ENCODE results near the gene GRIK2.

The GRIK2 gene

DNA sequence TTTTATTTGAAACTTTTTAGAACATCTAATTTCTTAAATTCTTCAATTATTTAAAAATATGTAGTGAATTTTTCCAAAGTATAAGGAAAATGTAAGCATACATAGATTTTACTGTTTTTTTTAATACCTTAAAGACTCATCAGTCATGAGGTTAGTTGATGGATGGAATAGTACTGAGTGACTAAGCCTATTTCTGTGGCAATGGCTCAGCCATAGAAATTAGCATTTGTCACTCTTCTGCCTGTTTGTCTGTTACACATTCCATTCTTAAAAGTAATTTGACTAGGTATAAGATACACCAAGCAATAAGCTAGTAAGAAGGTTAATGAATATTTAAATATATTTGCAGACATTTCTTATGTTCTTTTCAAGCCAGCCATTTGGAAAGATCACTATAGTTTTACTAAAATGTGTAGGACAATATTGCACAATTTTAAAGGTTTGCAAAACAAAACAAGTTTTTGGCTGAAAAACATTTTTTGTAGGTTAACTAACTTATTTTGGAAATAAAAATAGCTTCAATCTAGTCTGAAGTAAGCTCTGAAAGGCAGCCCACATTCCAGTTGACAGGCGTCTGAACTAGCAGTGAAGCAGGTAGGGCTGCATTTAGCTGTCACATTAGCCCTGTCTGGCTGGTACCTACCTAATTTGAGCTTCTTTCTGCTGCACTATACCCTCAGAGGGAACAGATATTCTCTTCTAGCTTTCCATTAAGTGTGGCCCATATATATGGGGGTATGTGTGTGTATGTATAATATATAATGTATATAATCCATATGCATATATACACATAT is 385.7 kb downstream of the GRIK2 start:
- DNase-seq (ENCODE audit: low read depth) = no peak
- TF ChIP-seq, protein P1, sequence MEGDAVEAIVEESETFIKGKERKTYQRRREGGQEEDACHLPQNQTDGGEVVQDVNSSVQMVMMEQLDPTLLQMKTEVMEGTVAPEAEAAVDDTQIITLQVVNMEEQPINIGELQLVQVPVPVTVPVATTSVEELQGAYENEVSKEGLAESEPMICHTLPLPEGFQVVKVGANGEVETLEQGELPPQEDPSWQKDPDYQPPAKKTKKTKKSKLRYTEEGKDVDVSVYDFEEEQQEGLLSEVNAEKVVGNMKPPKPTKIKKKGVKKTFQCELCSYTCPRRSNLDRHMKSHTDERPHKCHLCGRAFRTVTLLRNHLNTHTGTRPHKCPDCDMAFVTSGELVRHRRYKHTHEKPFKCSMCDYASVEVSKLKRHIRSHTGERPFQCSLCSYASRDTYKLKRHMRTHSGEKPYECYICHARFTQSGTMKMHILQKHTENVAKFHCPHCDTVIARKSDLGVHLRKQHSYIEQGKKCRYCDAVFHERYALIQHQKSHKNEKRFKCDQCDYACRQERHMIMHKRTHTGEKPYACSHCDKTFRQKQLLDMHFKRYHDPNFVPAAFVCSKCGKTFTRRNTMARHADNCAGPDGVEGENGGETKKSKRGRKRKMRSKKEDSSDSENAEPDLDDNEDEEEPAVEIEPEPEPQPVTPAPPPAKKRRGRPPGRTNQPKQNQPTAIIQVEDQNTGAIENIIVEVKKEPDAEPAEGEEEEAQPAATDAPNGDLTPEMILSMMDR (IDR thresholded peaks at IDR 0.05; ENCODE audit: control insufficient read depth, extremely low read depth, insufficient read depth) = no peak
- H3K4me3 ChIP-seq (ENCODE audit: low read depth, low read length) = no peak overlapping the region

DNA sequence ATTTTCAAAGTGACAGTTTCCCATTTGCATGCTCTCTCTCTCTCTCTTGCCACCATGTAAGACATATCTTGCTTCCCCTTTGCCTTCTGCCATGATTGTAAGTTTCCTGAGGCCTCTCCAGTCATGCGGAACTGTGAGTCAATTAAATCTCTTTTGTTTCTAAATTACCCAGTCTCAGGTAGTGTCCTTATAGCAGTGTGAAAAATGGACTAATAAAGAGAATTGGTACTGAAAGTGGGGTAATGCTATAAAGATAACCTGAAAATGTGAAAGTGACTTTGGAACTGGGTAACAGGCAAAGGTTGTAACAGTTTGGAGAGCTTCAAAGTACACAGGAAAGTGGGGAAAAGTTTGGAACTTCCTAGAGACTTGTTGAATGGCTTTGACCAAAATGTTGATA is 389.8 kb downstream of the GRIK2 start:
- DNase-seq (ENCODE audit: low read depth) = no peak
- TF ChIP-seq, protein P1 (IDR thresholded peaks at IDR 0.05; ENCODE audit: control insufficient read depth, extremely low read depth, insufficient read depth) = no peak
- no peak overlapping the region for H3K4me3 ChIP-seq (ENCODE audit: low read depth, low read length)

DNA sequence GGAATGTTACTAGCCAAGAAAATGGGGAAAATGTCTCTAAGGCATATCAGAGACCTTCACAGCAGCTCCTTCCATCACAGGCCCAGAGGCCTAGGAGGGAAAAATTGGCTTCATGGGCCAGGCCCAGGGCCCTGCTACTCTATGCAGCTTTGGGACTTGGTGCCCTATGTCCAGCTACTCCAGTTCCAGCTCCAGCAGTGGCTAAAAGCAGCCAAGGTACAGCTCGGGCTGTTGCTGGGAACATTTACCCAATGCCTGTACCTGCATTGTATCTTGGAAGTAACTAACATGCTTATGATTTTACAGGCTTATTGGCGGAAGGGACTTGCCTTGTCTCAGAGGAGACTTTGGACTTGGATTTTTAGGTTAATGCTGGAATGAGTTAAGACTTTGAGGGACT is 390.6 kb downstream of the GRIK2 start:
- no peak for DNase-seq (ENCODE audit: low read depth)
- H3K4me3 ChIP-seq (ENCODE audit: low read depth, low read length) = no peak overlapping the region
- TF ChIP-seq, protein P1 (IDR thresholded peaks at IDR 0.05; ENCODE audit: control insufficient read depth, extremely low read depth, insufficient read depth) = no peak

DNA sequence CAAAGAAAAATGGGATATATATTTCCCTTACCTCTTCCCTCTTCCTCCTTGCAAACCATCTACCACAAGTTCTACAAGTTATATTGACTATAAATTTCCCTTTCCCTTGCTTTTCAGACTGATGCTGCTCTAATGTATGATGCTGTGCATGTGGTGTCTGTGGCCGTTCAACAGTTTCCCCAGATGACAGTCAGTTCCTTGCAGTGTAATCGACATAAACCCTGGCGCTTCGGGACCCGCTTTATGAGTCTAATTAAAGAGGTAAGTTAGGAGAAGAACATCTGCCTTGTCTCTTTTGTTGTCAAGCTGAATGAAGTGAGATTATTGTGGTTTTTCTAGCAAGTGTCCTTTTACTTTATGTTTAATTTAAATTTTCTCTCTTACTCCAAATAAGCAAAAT is 406.0 kb downstream of the GRIK2 start:
- TF ChIP-seq, protein P1 (IDR thresholded peaks at IDR 0.05; ENCODE audit: control insufficient read depth, extremely low read depth, insufficient read depth) = no peak
- no peak overlapping the region for H3K4me3 ChIP-seq (ENCODE audit: low read depth, low read length)
- DNase-seq (ENCODE audit: low read depth) = no peak

DNA sequence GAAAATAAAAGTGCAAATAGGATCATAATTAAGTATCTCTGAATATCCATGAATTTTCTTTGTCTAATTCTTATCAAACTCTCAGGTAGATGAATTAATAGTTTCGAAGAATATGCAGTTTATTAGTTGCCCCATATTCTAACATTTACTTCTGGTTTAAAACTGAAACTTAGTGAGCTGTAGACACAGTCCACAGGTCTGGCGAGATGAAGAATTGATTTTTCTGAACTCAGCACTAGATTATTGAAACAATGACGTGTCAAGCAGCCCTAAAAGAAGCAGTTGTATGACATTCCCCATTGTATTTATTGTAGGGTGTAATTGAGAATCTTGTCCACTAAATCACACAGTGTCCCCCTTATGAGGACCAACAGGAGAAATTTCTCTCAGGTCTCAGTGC is 407.1 kb downstream of the GRIK2 start:
- TF ChIP-seq, protein P1 (IDR thresholded peaks at IDR 0.05; ENCODE audit: control insufficient read depth, extremely low read depth, insufficient read depth) = no peak
- DNase-seq (ENCODE audit: low read depth) = no peak
- no peak overlapping the region for H3K4me3 ChIP-seq (ENCODE audit: low read depth, low read length)

DNA sequence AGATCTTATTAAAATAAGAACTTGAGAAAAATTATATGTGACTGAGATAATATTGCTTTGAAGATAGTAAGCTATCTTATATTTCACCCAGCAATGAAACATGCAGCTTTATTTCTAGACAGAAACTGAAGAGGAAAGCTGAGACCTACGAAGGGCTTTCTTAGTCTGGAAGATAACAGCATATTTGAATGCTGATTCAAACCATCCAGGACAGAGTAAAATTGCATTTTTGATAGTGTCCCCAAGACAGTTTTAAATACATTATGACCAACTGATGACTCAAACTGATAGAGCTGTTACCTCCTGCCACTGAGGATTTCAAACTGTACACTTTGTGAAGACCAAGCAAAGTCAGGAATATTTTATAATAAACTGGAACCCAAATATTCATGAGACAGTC is 409.6 kb downstream of the GRIK2 start:
- no peak for DNase-seq (ENCODE audit: low read depth)
- TF ChIP-seq, protein P1 (IDR thresholded peaks at IDR 0.05; ENCODE audit: control insufficient read depth, extremely low read depth, insufficient read depth) = no peak
- H3K4me3 ChIP-seq (ENCODE audit: low read depth, low read length) = no peak overlapping the region

DNA sequence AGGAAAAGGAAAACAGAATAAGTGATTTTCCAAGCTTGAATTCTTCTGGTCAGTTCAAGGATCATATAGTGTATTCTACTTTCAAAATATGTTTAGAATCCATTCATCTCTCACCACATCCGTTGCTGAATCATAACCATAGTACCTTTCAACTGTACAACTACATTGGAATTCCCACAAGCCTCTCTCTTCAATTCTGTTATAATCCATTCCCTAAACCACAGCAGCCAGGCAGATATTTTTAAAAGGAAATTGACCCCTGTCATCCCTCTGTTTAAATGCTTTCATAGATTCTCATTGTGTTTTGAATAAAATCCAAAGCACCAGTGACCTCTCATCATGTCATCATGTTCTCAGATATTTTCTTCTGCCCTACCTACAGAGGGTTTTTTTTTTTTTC is 412.7 kb downstream of the GRIK2 start:
- DNase-seq (ENCODE audit: low read depth) = no peak
- H3K4me3 ChIP-seq (ENCODE audit: low read depth, low read length) = no peak overlapping the region
- TF ChIP-seq, protein P1 (IDR thresholded peaks at IDR 0.05; ENCODE audit: control insufficient read depth, extremely low read depth, insufficient read depth) = no peak

Measured in LNCaP clone FGC (cell line).